Measurements from ENCODE around the gene DXO. TPM values are rescaled to one million over a fixed set of nuclear protein-coding genes. Genes with fewer than 3 reads are reported as not detected.
A peak's percentile ranks its signal among the peaks of the same experiment; 100 is the strongest.
"Not testable (repeated sequence)": the region's sequence is repeated elsewhere in the genome, so short reads cannot be mapped to it uniquely, and the experiment has no call there.

DXO gene
- total and polyA plus RNA-seq, 3 donors from 2014 or later: 43.7 to 96.6 (median 59.1) TPM

GRCh38 chr6:31943742-31944141, 28.2 kb downstream of the DXO start:
- DNase-seq: no peak
- H3K4me3 ChIP-seq: no peak overlapping the region
- no peaks in the 10 kb centered on the region for H3K9me3 ChIP-seq
- H3K27ac ChIP-seq: no peak overlapping the region
- intact Hi-C loops (cut with DNase I; ENCODE audit: low total_unique reads): no loop called here
- no peaks in the 10 kb centered on the region for H3K36me3 ChIP-seq (ENCODE audit: low read depth, missing control alignments)
- TF ChIP-seq CTCF (IDR thresholded peaks at IDR 0.05) (no peak), POLR2A (IDR thresholded peaks at IDR 0.05) (no peak)
- H3K27me3 ChIP-seq: no peaks in the 10 kb centered on the region
- 78 to 100% methylated on average over 1 to 3 of the region's 3 CpGs for WGBS, 2 donors
- H3K4me1 ChIP-seq: peaks cover 19% of the 10 kb centered on the region

- WGBS, 2 donors: 29 to 30% methylated on average over 6 of the region's 6 CpGs
- intact Hi-C loops (cut with DNase I; ENCODE audit: low total_unique reads): no loop called here
Observed at GRCh38 chr6:31940256-31940664, 31.7 kb downstream of the DXO start.

GRCh38 chr6:31935823-31936222, 36.1 kb downstream of the DXO start:
- H3K27me3 ChIP-seq: no peaks in the 10 kb centered on the region
- H3K36me3 ChIP-seq (ENCODE audit: low read depth, missing control alignments): no peaks in the 10 kb centered on the region
- no peak for DNase-seq
- H3K27ac ChIP-seq: no peak overlapping the region
- 86 to 89% methylated on average over 9 of the region's 9 CpGs for WGBS, 2 donors
- intact Hi-C loops (cut with DNase I; ENCODE audit: low total_unique reads): no loop called here
- no peaks in the 10 kb centered on the region for H3K9me3 ChIP-seq
- H3K4me3 ChIP-seq: no peak overlapping the region
- no peak for TF ChIP-seq POLR2A (IDR thresholded peaks at IDR 0.05)
- peaks cover 5% of the 10 kb centered on the region for H3K4me1 ChIP-seq

More at GRCh38 chr6:31940256-31940664, 31.7 kb downstream of the DXO start:
- DNase-seq: no peak
- Histone ChIP-seq H3K4me1 (peaks cover 11% of the 10 kb centered on the region), H3K4me3 (no peak overlapping the region), H3K36me3 (ENCODE audit: low read depth, missing control alignments) (no peaks in the 10 kb centered on the region), H3K27me3 (no peaks in the 10 kb centered on the region), H3K27ac (no peak overlapping the region), H3K9me3 (no peaks in the 10 kb centered on the region)
- TF ChIP-seq POLR2A (IDR thresholded peaks at IDR 0.05): no peak
- TF ChIP-seq CTCF (IDR thresholded peaks at IDR 0.05): no peak

- WGBS, 2 donors: 84 to 88% methylated on average over 3 of the region's 3 CpGs
- no peak overlapping the region for H3K27ac ChIP-seq
Observed at GRCh38 chr6:31935021-31935420, 36.9 kb downstream of the DXO start.

GRCh38 chr6:31933537-31933936, 38.4 kb downstream of the DXO start:
- no peak for DNase-seq
- intact Hi-C loops (cut with DNase I; ENCODE audit: low total_unique reads): no loop called here
- no peak for TF ChIP-seq POLR2A (IDR thresholded peaks at IDR 0.05)
- no peak for TF ChIP-seq CTCF (IDR thresholded peaks at IDR 0.05)
- no peaks in the 10 kb centered on the region for H3K36me3 ChIP-seq (ENCODE audit: low read depth, missing control alignments)
- WGBS, 2 donors: 73 to 87% methylated on average over 5 to 19 of the region's 19 CpGs
- H3K4me3 ChIP-seq: no peak overlapping the region
- H3K9me3 ChIP-seq: no peaks in the 10 kb centered on the region
- H3K27me3 ChIP-seq: no peaks in the 10 kb centered on the region
- no peaks in the 10 kb centered on the region for H3K4me1 ChIP-seq
- no peak overlapping the region for H3K27ac ChIP-seq

More at GRCh38 chr6:31935021-31935420, 36.9 kb downstream of the DXO start:
- TF ChIP-seq POLR2A (IDR thresholded peaks at IDR 0.05): no peak
- TF ChIP-seq CTCF (IDR thresholded peaks at IDR 0.05): no peak
- Histone ChIP-seq H3K9me3 (no peaks in the 10 kb centered on the region), H3K4me3 (no peak overlapping the region), H3K27me3 (no peaks in the 10 kb centered on the region), H3K36me3 (ENCODE audit: low read depth, missing control alignments) (no peaks in the 10 kb centered on the region), H3K4me1 (no peaks in the 10 kb centered on the region)
- DNase-seq: no peak
- intact Hi-C loops (cut with DNase I; ENCODE audit: low total_unique reads): no loop called here

GRCh38 chr6:31932137-31932536, 39.8 kb downstream of the DXO start:
- H3K4me1 ChIP-seq; H3K27ac ChIP-seq; H3K36me3 ChIP-seq (ENCODE audit: low read depth, missing control alignments); H3K9me3 ChIP-seq; intact Hi-C loops (cut with DNase I; ENCODE audit: low total_unique reads); DNase-seq; H3K27me3 ChIP-seq: not testable (repeated sequence)
- peak overlapping the region in 1 of 2 donors; percentile 23 for H3K4me3 ChIP-seq
- WGBS, 2 donors: 67% methylated on average over 11 of the region's 32 CpGs; no CpG with 5 or more reads in 1 of the 2 donors
